Measurements from ENCODE around the gene ATL3.
"Not testable (repeated sequence)": the region's sequence is repeated elsewhere in the genome, so short reads cannot be mapped to it uniquely, and the experiment has no call there.

ATL3 gene

DNA sequence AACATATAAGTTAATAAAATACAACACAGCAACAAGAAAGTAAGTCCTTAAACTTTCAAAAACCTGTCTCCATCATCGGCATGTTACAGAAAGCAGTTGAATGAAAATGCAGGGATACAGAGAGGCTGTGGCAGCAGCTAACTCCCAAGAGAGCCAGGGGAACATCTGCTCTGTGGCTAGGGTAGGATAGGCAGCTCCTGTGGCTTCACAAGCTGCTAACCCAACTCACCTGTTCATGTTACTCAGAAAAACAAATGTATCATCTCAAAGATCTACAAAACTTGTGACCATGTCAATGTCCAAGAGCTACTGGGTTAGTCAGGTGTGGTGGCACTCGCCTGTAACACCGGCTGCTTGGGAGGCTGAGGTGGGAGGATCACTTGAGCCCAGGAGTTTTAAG, 41.8 kb downstream of the ATL3 start:
- no peak overlapping the region for H3K27ac Mint-ChIP-seq
- no peak overlapping the region for H3K4me3 Mint-ChIP-seq
- H3K4me1 Mint-ChIP-seq (ENCODE audit: low read depth in 2 of 2), result peaks cover 4 to 8% of the 10 kb centered on the region in 2 donors
- ATAC-seq (replicated peaks), result no peak
- no peak for DNase-seq
- no peaks in the 10 kb centered on the region for H3K9me3 Mint-ChIP-seq
- peaks cover 70% of the 10 kb centered on the region for H3K36me3 Mint-ChIP-seq (ENCODE audit: insufficient read depth)
- no peaks in the 10 kb centered on the region for H3K27me3 Mint-ChIP-seq

DNA sequence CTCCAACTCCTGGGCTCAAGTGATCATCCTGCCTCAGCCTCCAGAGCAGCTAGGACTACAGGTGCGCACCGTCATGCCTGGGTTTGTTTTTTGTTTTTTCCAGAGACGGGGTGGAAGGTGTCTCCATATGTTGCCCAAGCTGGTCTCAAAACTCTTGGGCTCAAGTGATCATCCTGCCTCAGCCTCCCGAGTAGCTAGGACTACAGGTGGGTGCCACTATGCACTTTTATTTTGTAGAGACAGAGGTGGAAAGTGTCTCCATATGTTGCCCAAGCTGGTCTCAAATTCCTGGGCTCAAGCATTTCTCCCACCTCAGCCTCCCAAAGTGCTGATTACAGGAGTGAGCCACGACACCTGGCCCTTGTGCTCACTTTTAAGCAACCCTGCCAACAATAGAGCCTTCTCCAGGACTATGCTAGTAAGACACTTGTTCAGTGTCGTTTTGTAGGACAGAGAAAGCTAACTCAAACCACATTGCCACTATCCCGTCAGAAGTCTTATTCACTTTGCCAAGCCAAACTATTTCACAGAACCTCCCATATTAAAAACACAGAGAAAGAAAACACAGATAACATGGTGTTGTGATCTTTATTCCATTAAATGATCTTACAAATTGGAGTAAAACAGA, 47.5 kb downstream of the ATL3 start:
- no peak overlapping the region for H3K4me3 Mint-ChIP-seq
- no peaks in the 10 kb centered on the region for H3K27me3 Mint-ChIP-seq
- no peak for DNase-seq
- H3K9me3 Mint-ChIP-seq, result no peaks in the 10 kb centered on the region
- no peak for ATAC-seq (replicated peaks)
- H3K27ac Mint-ChIP-seq, result peak overlapping the region; percentile 3 to 25
- H3K4me1 Mint-ChIP-seq (ENCODE audit: low read depth in 2 of 2), result peaks cover 8 to 13% of the 10 kb centered on the region in 2 donors
- H3K36me3 Mint-ChIP-seq (ENCODE audit: insufficient read depth), result peaks cover 12% of the 10 kb centered on the region

DNA sequence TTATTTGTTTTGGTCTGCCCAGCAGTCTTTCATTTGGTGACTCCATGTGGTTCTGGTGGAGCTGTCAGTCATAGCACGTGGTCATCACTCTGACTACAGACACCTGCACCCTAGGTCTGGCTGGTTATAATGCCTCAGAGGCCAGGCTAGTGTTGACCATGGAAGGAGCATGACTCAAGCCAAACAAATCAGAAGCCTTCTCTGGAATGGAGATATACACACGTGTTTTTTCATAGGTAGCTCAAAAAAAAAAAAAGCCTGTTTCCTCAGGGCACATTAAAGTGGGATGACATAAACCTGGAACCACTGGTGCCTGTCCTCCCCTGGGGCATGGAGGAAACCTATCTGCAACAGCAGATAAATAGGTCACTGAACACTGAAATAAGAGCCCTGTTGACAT, 48.9 kb downstream of the ATL3 start:
- no peak for DNase-seq
- peaks cover 6% of the 10 kb centered on the region for H3K36me3 Mint-ChIP-seq (ENCODE audit: insufficient read depth)

DNA sequence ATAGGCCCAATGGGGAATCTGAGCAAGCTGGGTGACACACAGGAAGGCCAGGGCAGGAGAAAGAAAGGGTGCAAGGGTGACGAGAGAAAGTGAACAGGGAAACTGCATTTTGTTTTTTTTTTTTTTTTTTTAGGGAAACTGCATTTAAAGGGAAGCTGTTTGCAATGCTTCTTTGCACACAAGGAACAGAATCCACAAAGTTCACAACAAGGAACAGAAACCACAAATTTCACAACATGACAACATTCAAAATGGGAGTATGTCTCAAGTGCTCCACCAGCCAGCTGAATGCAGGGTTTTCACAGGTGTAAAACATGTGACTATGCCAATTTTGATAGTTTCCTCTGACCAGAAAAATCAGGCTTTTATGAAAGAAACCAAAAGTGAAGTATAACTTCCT, 50.1 kb downstream of the ATL3 start:
- Mint-ChIP-seq H3K9me3 (no peaks in the 10 kb centered on the region), H3K4me1 (ENCODE audit: low read depth in 2 of 2) (peaks cover 8 to 13% of the 10 kb centered on the region in 2 donors), H3K27me3 (no peaks in the 10 kb centered on the region), H3K27ac (peak overlapping the region; percentile 75 to 89), H3K36me3 (ENCODE audit: insufficient read depth) (peaks cover 6% of the 10 kb centered on the region), H3K4me3 (peak overlapping the region in 1 of 2 donors; percentile 50)
- DNase-seq, result no peak
- no peak for ATAC-seq (replicated peaks)

More for the DNA sequence above, 48.9 kb downstream of the ATL3 start:
- H3K4me3 Mint-ChIP-seq, result no peak overlapping the region
- H3K9me3 Mint-ChIP-seq, result no peaks in the 10 kb centered on the region
- peaks cover 8 to 13% of the 10 kb centered on the region in 2 donors for H3K4me1 Mint-ChIP-seq (ENCODE audit: low read depth in 2 of 2)
- H3K27me3 Mint-ChIP-seq, result no peaks in the 10 kb centered on the region
- H3K27ac Mint-ChIP-seq, result peak overlapping the region in 1 of 2 donors; percentile 14
- no peak for ATAC-seq (replicated peaks)

DNA sequence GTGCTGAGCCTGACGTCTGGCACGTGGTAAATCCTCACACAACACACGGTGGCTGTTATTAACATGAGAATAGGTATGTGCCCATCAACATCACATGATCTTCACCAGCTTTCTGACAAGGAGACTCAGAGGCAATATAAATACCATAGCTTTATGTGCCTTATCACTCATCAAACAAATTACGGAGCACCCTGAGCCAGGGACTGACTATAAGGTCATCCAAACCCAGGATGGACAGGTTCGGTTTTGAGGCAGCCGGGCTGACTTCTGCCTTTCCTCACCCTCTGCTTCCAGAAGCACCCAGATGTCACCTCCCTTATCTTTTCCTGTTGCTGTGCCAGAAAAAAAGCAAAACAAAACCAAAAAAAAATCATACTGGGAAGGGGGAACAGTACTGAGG, 51.2 kb downstream of the ATL3 start:
- Mint-ChIP-seq H3K36me3 (ENCODE audit: insufficient read depth) (peaks cover 3% of the 10 kb centered on the region), H3K9me3 (no peaks in the 10 kb centered on the region), H3K4me3 (no peak overlapping the region), H3K27ac (peak overlapping the region in 1 of 2 donors; percentile 89), H3K4me1 (ENCODE audit: low read depth in 2 of 2) (peaks cover 8 to 13% of the 10 kb centered on the region in 2 donors), H3K27me3 (no peaks in the 10 kb centered on the region)
- DNase-seq (no peak), ATAC-seq (replicated peaks) (no peak)

DNA sequence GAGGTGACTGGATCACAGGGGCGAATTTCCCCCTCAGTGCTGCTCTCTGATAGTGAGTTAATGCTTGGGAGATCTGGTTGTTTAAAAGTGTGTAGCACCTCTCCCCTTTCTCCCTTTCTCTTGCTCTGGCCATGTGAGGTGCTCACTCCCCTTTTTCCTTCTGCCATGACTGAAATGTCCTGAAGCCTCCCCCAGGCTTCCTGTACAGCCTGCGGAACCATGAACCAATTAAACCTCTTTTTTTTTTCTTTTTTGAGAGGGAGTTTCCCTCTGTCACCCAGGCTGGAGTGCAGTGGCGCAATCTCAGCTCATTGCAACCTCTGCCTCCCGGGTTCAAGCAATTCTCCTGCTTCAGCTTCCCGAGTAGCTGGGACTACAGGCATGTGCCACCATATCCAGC, 53.5 kb downstream of the ATL3 start:
- peaks cover 16% of the 10 kb centered on the region for H3K36me3 Mint-ChIP-seq (ENCODE audit: insufficient read depth)
- not testable (repeated sequence) for H3K4me3 Mint-ChIP-seq, DNase-seq

DNA sequence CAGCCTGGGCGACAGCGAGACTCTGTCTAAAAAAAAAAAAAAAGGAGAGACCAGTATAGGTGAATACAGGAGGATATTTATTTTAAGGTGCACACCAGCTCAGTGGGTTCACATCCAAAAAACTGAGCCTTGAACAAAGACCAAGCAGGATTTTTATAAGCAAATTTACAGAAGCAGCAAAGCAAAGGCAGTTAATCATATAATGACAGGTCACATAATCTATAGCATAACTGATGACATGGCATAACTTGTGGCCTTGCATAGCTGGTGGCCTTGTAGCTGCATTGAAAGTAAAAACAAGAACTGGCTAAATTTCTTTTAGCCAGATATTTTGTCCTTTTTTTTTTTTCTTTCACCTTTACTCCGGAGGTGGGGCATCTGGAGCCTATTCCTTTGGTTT, 54.2 kb downstream of the ATL3 start:
- Mint-ChIP-seq H3K4me3 (no peak overlapping the region), H3K9me3 (no peaks in the 10 kb centered on the region)
- ATAC-seq (replicated peaks), result no peak

More for the DNA sequence above, 53.5 kb downstream of the ATL3 start:
- H3K27me3 Mint-ChIP-seq; H3K27ac Mint-ChIP-seq; H3K9me3 Mint-ChIP-seq; ATAC-seq (replicated peaks): not testable (repeated sequence)
- peaks cover 17 to 18% of the 10 kb centered on the region in 2 donors for H3K4me1 Mint-ChIP-seq (ENCODE audit: low read depth in 2 of 2)

DNA sequence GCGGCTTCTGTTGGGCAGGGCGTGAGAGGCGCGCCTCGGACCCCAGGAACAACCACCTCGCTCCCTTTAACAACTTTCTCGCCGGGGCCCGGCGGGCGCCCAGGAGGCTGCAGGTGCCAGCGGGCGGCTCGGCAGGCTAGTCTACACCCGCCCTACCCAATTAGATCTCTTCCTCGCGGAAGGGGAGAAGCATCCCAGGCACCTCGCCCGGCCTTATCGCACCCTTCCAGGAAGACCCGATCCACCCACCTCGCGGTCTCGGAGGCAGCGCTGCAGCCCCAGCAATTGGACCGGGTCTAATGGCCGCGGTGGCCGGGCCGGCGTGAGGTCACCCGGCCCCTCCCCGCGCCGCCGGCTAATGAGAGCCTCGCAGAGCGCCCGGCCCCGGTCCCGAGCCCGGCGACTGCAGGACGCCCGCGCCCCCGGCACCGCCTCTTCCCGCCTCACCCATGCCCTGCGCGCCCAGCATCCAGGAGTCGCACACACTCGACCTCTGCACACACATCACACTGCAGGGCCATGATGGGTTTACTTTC, 57.0 kb downstream of the ATL3 start, which contains the start of gene PLAAT3:
TSS of gene PLAAT3 (minus strand) at position 298 of the 536 bp plus-strand sequence. CDS start 419 bp downstream, outside the sequence.
- H3K4me1 Mint-ChIP-seq (ENCODE audit: low read depth in 2 of 2), result peaks cover 22 to 30% of the 10 kb centered on the region in 2 donors
- no peaks in the 10 kb centered on the region for H3K27me3 Mint-ChIP-seq
- peak; percentile 29 to 33 (median 32) for DNase-seq
- H3K4me3 Mint-ChIP-seq, result peak within 1 kb of the TSS; percentile 92 to 93
- H3K9me3 Mint-ChIP-seq, result no peaks in the 10 kb centered on the region
- H3K36me3 Mint-ChIP-seq (ENCODE audit: insufficient read depth), result peaks cover 20% of the 10 kb centered on the region
- H3K27ac Mint-ChIP-seq, result peak within 1 kb of the TSS; percentile 96 to 97
- peak; percentile 65 for ATAC-seq (replicated peaks)

More for the DNA sequence above, 54.2 kb downstream of the ATL3 start:
- H3K4me1 Mint-ChIP-seq (ENCODE audit: low read depth in 2 of 2), result peaks cover 17 to 22% of the 10 kb centered on the region in 2 donors
- no peaks in the 10 kb centered on the region for H3K27me3 Mint-ChIP-seq
- H3K27ac Mint-ChIP-seq, result no peak overlapping the region
- DNase-seq, result no peak
- peaks cover 17% of the 10 kb centered on the region for H3K36me3 Mint-ChIP-seq (ENCODE audit: insufficient read depth)

DNA sequence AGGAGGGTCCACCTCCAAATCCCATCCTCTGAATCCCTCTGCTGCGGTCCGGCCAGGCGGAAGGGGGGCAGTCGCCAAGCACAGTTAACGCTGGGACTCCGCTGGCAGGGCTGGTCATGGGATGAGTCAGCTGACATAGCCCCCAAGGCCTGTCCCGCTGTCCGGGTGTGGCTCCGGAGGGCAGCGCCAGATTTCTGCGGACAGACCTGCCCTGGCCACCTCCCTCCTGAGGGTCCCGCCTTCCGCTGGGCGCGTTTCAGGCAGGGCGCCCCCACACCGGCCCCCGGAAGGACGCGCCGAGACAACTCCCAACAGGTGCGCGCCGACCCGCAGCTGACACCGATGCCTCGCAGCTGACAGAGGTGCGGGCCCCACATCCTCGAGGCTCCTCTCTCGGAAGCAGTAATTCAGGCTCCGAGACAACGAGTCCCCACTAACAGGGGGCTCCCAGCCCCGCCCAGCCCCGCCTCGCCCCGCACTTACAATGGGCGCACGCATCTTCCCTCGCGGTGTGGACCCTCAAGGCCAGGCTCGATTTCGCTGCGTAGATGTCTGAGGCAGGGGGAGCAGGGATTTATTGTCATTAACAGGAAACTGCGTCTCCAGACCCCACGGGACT, 57.5 kb downstream of the ATL3 start:
- no peaks in the 10 kb centered on the region for H3K27me3 Mint-ChIP-seq
- peak overlapping the region; percentile 92 to 93 for H3K4me3 Mint-ChIP-seq
- peak overlapping the region; percentile 96 to 97 for H3K27ac Mint-ChIP-seq
- H3K36me3 Mint-ChIP-seq (ENCODE audit: insufficient read depth), result peaks cover 20% of the 10 kb centered on the region
- no peaks in the 10 kb centered on the region for H3K9me3 Mint-ChIP-seq
- ATAC-seq (replicated peaks) (peak; percentile 75), DNase-seq (peak; percentile 37 to 51 (median 48))
- H3K4me1 Mint-ChIP-seq (ENCODE audit: low read depth in 2 of 2), result peaks cover 23 to 30% of the 10 kb centered on the region in 2 donors

DNA sequence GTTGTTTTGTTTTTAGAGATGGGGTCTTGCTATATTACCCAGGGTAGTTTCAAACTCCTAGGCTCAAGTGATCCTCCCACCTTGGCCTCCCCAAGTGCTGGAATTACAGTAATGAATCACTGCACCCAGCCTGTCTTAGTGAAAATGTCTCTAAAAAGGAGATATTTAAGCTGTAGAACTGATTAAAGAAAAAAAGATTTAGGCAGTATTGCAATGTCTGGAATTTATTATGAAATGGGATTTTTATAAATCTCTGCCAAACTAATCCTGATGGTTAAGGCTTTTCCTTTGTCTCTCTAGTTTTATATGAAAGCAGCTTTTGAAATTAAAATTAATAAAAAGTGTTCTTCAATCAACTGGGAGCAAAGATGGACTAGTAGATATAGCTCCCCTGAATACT, 59.0 kb downstream of the ATL3 start:
- Mint-ChIP-seq H3K4me1 (ENCODE audit: low read depth in 2 of 2) (peaks cover 25 to 34% of the 10 kb centered on the region in 2 donors), H3K9me3 (no peaks in the 10 kb centered on the region), H3K27me3 (no peaks in the 10 kb centered on the region), H3K4me3 (no peak overlapping the region), H3K27ac (peak overlapping the region; percentile 96 to 97), H3K36me3 (ENCODE audit: insufficient read depth) (peaks cover 16% of the 10 kb centered on the region)
- no peak for ATAC-seq (replicated peaks)
- no peak for DNase-seq

DNA sequence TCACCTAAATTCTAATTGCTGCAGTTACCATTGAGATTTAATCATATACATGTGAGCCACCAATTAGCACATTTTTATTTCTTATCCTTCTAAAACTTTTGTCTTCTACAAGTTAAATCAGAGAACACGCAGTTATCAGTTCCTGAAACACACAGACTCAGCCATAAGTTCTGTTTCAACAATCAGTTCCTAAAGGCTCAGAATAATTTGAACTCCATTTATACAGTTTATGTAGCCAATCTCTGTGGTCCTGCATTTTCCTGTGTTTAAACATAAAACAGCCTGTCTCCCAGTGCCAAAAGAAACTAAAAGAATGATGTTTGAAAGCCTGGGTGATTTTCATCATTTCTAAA, 59.8 kb downstream of the ATL3 start:
- H3K9me3 Mint-ChIP-seq, result no peaks in the 10 kb centered on the region
- ATAC-seq (replicated peaks) (no peak), DNase-seq (no peak)
- peak overlapping the region in 1 of 2 donors; percentile 96 for H3K27ac Mint-ChIP-seq
- peaks cover 27 to 34% of the 10 kb centered on the region in 2 donors for H3K4me1 Mint-ChIP-seq (ENCODE audit: low read depth in 2 of 2)
- no peak overlapping the region for H3K4me3 Mint-ChIP-seq
- H3K36me3 Mint-ChIP-seq (ENCODE audit: insufficient read depth), result peaks cover 23% of the 10 kb centered on the region
- H3K27me3 Mint-ChIP-seq, result no peaks in the 10 kb centered on the region

DNA sequence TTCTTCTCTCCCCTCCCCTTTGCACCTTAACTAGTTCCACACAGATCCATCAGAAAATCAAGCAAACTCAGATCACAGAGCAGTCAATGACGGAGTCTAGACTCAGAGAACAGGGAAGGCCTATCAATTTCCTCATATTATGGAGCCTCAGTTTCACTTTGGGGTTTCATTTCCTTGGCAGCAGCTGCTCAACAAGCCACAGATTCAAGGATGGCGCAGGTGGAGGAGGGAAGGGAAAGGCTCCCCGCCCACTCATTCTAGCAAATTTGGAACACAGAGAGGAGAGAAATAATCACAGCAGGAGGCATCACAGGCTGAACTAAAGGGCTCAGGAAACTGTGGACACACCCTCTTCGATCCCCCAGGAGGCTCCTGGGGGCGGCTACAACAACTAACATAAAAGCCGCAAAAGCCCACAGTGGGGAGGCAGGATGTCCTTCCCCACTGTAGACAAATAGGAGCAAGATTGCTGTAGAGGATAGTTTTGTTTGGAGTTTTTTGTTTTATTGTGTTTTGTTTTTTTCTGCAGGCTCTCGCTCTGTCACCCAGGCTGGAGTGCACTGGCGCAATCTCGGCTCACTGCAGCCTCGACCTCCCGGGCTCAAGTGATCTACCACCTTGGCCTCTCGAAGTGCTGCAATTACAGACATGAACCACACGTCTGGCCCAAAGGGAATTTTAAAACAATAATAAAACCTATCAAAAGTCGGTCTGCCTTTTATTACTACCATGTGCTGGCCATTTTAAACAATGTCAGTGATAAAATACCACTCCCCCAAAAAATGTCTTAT, 60.4 kb downstream of the ATL3 start:
- peak overlapping the region; percentile 6 to 96 for H3K27ac Mint-ChIP-seq
- H3K4me1 Mint-ChIP-seq (ENCODE audit: low read depth in 2 of 2), result peaks cover 27 to 34% of the 10 kb centered on the region in 2 donors
- no peak overlapping the region for H3K4me3 Mint-ChIP-seq
- no peak for DNase-seq
- no peak for ATAC-seq (replicated peaks)
- H3K27me3 Mint-ChIP-seq, result no peaks in the 10 kb centered on the region
- H3K36me3 Mint-ChIP-seq (ENCODE audit: insufficient read depth), result peaks cover 25% of the 10 kb centered on the region
- H3K9me3 Mint-ChIP-seq, result no peaks in the 10 kb centered on the region

DNA sequence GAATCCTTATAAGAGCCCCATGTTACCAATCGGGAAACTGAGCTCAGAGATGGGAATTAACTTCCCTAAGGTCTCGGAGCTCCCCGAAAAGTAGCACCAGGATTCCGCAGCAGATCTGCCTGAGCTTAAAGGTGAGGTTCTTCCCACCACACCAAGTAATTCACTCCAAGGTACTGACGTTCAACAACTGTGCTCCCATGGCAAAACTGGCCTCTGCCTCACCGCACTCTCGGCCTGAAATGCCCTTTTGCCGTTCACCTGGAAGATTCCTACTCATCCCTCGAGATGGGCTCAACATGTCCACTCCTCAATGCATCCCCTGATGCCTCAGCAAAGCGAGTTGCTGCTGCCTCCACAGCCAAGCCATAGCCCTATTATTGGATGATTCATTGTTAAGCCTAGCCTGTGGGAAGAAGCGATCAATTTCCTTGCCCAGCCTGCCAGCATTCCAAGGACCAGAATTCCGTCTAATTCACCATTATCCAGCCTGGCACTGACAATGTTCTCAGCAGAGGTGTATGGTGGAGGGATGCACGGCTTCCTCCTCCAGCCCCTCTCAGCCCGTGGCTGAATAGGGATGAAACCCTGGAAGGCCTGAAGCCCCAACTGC, 61.1 kb downstream of the ATL3 start:
- Mint-ChIP-seq H3K4me1 (ENCODE audit: low read depth in 2 of 2) (peaks cover 27 to 34% of the 10 kb centered on the region in 2 donors), H3K36me3 (ENCODE audit: insufficient read depth) (peaks cover 29% of the 10 kb centered on the region), H3K27ac (peak overlapping the region; percentile 63 to 83), H3K27me3 (no peaks in the 10 kb centered on the region), H3K9me3 (no peaks in the 10 kb centered on the region), H3K4me3 (no peak overlapping the region)
- no peak for ATAC-seq (replicated peaks)
- DNase-seq, result no peak

Data from effector memory CD8-positive, alpha-beta T cell (primary cell).